ENCODE results near the gene SPAG9.

GRCh38 chr17:50945779-50946222 lies 174.9 kb downstream of the SPAG9 start:
- TF ChIP-seq YY1 (IDR thresholded peaks at IDR 0.05; ENCODE audit: low read depth, low read length) = no peak
- TF ChIP-seq CTCF (IDR thresholded peaks at IDR 0.05; ENCODE audit: control extremely low read depth in 1 of 3, insufficient read depth in 1 of 3, low read depth in 1 of 3, low read length in 3 of 3) = no peak

Data from H1 (cell line).